Activated naive CD8-positive, alpha-beta T cell treated with anti-CD3 and anti-CD28 coated beads for 36 hours (primary cell): ENCODE results near the gene MYH11. TPM values are rescaled to one million over a fixed set of nuclear protein-coding genes. Genes with fewer than 3 reads are reported as not detected.
"Not testable (repeated sequence)": the region's sequence is repeated elsewhere in the genome, so short reads cannot be mapped to it uniquely, and the experiment has no call there.

Source experiments
- DNase-seq: peaks from one replicate; pipeline ENCODE4 v3.0.0; 2021
- H3K27ac Mint-ChIP-seq: one replicate; pipeline ENCODE4 v1.8.0; 2022; ENCODE audit warnings: mild to moderate bottlenecking, moderate library complexity, mixed read lengths
- H3K27me3 Mint-ChIP-seq: one replicate; pipeline ENCODE4 v1.8.0; 2022; ENCODE audit warnings: mild to moderate bottlenecking, mixed read lengths
- H3K36me3 Mint-ChIP-seq: one replicate; pipeline ENCODE4 v1.8.0; 2021; ENCODE audit warnings: mild to moderate bottlenecking, mixed read lengths
- H3K4me1 Mint-ChIP-seq: one replicate; pipeline ENCODE4 v1.8.0; 2021; ENCODE audit warnings: mixed read lengths
- H3K4me3 Mint-ChIP-seq: one replicate; pipeline ENCODE4 v1.8.0; 2022; ENCODE audit warnings: mild to moderate bottlenecking, moderate library complexity, mixed read lengths
- H3K9me3 Mint-ChIP-seq: one replicate; pipeline ENCODE4 v1.8.0; 2022; ENCODE audit warnings: mixed read lengths
- total RNA-seq, 2 experiments: library from RNA; stranded (reverse); gene quantifications; one replicate each; pipeline ENCODE4 v1.2.3, GENCODE V29; 2021

MYH11 gene
- total RNA-seq, 2 experiments from 2014 or later = not detected

DNA sequence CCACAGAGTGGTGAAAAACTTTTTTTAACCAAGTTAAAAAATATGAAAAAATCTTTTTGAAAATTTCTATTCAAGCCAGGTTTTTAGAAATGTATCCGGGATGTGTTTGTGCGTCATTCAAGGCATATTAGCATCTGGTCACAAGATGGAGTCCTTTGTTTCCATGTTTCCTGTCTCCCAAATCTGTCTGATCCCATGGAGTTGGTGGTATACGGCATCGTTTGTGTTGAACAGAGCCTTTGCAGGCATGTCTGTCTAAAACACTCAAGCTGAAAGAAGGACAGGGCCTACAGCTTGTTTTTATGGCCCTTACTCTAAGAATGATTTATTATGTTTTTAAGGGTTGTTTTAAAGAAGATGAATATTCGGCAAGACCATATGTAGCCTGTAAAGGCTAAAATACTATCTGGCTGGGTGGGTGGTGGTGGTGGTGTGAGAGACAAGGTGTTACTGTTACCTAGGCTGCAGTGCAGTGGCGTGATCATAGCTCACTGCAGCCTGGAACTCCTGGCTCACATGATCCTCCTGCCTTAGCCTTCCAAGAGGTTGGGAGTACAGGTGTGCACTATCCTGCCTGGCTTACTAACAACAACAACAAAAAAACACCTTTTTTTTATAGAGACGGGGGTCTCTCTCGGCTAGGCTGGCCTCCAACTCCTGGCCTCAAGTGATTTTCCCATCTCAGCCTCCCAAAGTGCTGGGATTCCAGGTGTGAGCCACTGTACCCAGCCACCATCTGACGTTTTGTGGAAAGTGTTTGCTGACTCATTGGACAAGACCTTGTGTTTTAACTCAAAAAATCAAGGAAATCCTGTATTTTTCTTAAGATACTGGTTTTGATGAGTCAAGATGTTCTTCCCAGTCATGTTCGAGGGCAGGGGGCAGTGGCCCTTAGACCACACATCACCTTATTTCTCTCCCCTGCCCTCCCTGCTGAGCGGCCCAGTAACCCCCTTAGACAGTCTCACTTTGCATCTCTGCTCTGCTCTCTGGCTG, 154.6 kb downstream of the MYH11 start:
- DNase-seq = no peak
- H3K9me3 Mint-ChIP-seq = no peaks in the 10 kb centered on the region
- H3K27ac Mint-ChIP-seq = peak overlapping the region; percentile 74
- no peak overlapping the region for H3K4me3 Mint-ChIP-seq
- peaks cover 8% of the 10 kb centered on the region for H3K36me3 Mint-ChIP-seq
- peaks cover 20% of the 10 kb centered on the region for H3K4me1 Mint-ChIP-seq
- no peaks in the 10 kb centered on the region for H3K27me3 Mint-ChIP-seq

- H3K9me3 Mint-ChIP-seq = no peaks in the 10 kb centered on the region
- H3K4me3 Mint-ChIP-seq = no peak overlapping the region
- H3K27me3 Mint-ChIP-seq = no peaks in the 10 kb centered on the region
- no peak overlapping the region for H3K27ac Mint-ChIP-seq
- no peak for DNase-seq
- peaks cover 20% of the 10 kb centered on the region for H3K4me1 Mint-ChIP-seq
- H3K36me3 Mint-ChIP-seq = peaks cover 11% of the 10 kb centered on the region
Measured at GRCh38 chr16:15701367-15701766, 155.5 kb downstream of the MYH11 start.

DNA sequence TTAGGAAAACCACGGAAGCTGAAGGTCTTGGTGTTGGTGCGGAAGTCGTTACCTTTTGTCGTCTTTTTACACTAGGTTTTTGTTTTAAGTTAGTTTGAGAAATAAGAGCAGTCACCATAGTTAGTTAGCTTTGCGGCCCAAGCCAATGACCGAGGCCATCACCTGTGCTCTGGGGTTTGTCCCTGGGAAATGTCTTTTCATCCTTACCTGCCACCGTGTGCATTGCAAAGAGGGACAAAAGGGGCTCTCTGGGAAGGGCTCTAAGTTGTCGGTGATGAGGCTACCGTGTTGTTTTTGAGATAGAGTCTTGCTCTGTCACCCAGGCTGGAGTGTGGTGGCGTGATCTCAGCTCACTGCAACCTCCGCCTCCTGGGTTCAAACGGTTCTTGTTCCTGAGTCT, 157.0 kb downstream of the MYH11 start:
- DNase-seq = no peak
- Mint-ChIP-seq H3K27me3 (no peaks in the 10 kb centered on the region), H3K9me3 (no peaks in the 10 kb centered on the region), H3K27ac (no peak overlapping the region), H3K4me1 (peaks cover 16% of the 10 kb centered on the region), H3K36me3 (peaks cover 13% of the 10 kb centered on the region), H3K4me3 (no peak overlapping the region)

DNA sequence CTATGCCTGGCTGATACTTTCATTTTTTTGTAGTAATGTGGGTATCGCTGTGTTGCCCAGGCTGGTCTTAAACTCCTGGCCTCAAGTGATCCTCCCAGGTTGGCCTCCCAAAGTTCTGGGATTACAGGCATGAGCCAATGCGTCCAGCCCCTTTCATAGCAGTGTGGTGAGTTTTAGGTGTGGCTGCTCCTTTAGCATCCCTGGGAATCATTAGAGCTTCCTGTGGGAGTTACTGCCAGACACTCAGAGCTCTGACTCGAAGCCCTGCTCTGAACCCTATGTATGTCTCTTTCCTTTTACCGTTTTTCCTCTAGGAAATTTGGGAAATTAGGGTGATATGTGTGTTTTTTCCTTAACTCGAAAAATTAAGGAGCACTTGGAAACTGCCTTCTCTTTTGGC, 162.3 kb downstream of the MYH11 start:
- Mint-ChIP-seq H3K36me3 (peaks cover 19% of the 10 kb centered on the region), H3K27me3 (no peaks in the 10 kb centered on the region)

DNA sequence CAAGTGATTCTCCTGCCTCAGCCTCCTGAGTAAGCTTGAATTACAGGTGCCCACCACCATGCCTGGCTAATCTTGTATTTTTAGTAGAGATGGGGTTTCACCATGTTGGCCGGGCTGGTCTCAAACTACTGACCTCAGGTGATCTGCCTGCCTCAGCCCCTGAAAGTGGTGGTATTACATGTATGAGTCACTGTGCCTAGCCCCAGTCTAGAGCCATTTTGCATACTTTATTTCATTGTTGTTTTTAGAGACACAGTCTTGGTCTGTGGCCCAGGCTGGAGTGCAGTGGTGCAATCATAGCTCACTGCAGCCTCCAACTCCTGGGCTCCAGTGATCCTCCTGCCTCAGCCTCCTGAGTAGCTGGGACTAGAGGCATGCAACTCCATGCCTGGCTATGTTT, 164.3 kb downstream of the MYH11 start:
- H3K4me3 Mint-ChIP-seq, H3K27me3 Mint-ChIP-seq, H3K9me3 Mint-ChIP-seq, DNase-seq, H3K27ac Mint-ChIP-seq, H3K4me1 Mint-ChIP-seq: not testable (repeated sequence)
- H3K36me3 Mint-ChIP-seq = peaks cover 25% of the 10 kb centered on the region

More for the DNA sequence above, 162.3 kb downstream of the MYH11 start:
- DNase-seq = no peak
- no peaks in the 10 kb centered on the region for H3K9me3 Mint-ChIP-seq
- H3K27ac Mint-ChIP-seq = no peak overlapping the region
- no peak overlapping the region for H3K4me3 Mint-ChIP-seq
- H3K4me1 Mint-ChIP-seq = no peaks in the 10 kb centered on the region

- Mint-ChIP-seq H3K27ac (no peak overlapping the region), H3K4me3 (no peak overlapping the region), H3K9me3 (no peaks in the 10 kb centered on the region), H3K36me3 (peaks cover 24% of the 10 kb centered on the region), H3K4me1 (no peaks in the 10 kb centered on the region), H3K27me3 (no peaks in the 10 kb centered on the region)
- DNase-seq = no peak
Measured at GRCh38 chr16:15691046-15691445, 165.8 kb downstream of the MYH11 start.

DNA sequence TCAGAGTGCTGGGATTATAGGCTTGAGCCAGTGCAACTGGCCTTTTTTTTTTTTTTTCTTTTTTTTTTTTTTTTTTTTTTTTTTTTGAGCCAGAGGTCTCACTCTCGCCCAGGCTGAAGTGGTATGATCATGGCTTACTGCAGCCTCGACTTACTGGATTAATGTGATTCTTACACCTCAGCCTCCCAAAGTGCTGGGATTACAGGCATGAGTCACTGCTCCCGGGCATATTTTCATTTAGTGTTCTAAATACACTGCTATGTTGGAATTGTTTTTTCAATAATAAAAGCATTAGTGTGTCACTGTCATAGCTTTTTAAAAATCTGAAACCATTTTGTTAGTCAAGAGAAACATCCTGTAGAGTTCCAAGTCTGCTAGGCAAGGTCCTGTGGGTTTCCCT, 166.5 kb downstream of the MYH11 start:
- no peak for DNase-seq
- Mint-ChIP-seq H3K27me3 (no peaks in the 10 kb centered on the region), H3K4me3 (no peak overlapping the region), H3K9me3 (no peaks in the 10 kb centered on the region), H3K27ac (no peak overlapping the region), H3K4me1 (no peaks in the 10 kb centered on the region), H3K36me3 (peaks cover 24% of the 10 kb centered on the region)

DNA sequence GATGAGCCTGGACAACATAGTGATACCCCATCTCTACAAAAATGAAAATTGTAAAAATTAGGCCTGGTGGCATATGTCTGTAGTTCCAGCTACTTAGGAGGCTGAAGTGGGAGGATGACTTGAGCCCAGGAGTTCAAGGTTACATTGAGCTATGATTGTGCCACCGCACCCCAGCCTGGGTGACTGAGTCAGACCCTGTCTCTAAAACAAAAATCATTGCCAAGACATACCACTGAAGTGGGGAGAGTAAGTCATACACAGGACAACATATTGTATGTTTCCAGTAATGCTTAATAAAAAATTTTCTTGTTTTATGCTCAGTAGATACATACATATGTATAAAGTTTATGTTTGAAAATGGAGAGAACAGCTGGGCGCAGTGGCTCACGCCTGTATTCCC, 167.5 kb downstream of the MYH11 start:
- Mint-ChIP-seq H3K27ac (no peak overlapping the region), H3K27me3 (no peaks in the 10 kb centered on the region), H3K36me3 (peaks cover 20% of the 10 kb centered on the region), H3K4me3 (no peak overlapping the region), H3K4me1 (no peaks in the 10 kb centered on the region), H3K9me3 (no peaks in the 10 kb centered on the region)
- DNase-seq = no peak

DNA sequence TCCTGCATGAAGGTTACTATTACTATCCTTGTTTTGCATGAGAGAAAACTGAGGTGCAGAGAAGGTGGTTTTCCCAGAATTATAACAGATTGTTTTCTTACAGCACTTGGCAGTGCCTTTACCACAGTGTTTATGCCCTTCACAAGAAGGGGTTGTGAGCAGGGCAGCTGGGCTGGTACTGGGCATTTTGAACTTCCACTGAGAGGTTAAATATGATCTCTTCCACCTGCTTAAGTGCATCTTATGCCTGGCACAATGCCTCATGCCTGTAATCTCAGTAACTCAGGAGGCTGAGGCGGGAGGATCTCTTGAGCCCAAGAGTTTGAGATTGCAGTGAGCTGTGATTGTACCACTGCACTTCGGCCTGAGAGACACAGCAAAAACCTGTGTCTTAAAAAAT, 170.5 kb downstream of the MYH11 start:
- Mint-ChIP-seq H3K36me3 (peaks cover 23% of the 10 kb centered on the region), H3K4me1 (peaks cover 5% of the 10 kb centered on the region), H3K27ac (no peak overlapping the region), H3K27me3 (no peaks in the 10 kb centered on the region), H3K4me3 (no peak overlapping the region), H3K9me3 (no peaks in the 10 kb centered on the region)
- no peak for DNase-seq

- no peak overlapping the region for H3K4me3 Mint-ChIP-seq
- peaks cover 5% of the 10 kb centered on the region for H3K4me1 Mint-ChIP-seq
- no peaks in the 10 kb centered on the region for H3K9me3 Mint-ChIP-seq
- no peak overlapping the region for H3K27ac Mint-ChIP-seq
- H3K36me3 Mint-ChIP-seq = peaks cover 32% of the 10 kb centered on the region
- DNase-seq = peak; percentile 34
- no peaks in the 10 kb centered on the region for H3K27me3 Mint-ChIP-seq
Measured at GRCh38 chr16:15682105-15682570, 174.7 kb downstream of the MYH11 start.

- Mint-ChIP-seq H3K36me3 (peaks cover 44% of the 10 kb centered on the region), H3K4me1 (peaks cover 21% of the 10 kb centered on the region)
Measured at GRCh38 chr16:15677447-15677846, 179.4 kb downstream of the MYH11 start.

GRCh38 chr16:15676506-15676905, 180.3 kb downstream of the MYH11 start:
- no peak for DNase-seq
- H3K27me3 Mint-ChIP-seq = no peaks in the 10 kb centered on the region
- peaks cover 26% of the 10 kb centered on the region for H3K4me1 Mint-ChIP-seq
- no peak overlapping the region for H3K27ac Mint-ChIP-seq
- peaks cover 46% of the 10 kb centered on the region for H3K36me3 Mint-ChIP-seq
- no peak overlapping the region for H3K4me3 Mint-ChIP-seq
- H3K9me3 Mint-ChIP-seq = no peaks in the 10 kb centered on the region

More at GRCh38 chr16:15677447-15677846, 179.4 kb downstream of the MYH11 start:
- Mint-ChIP-seq H3K27me3 (no peaks in the 10 kb centered on the region), H3K27ac (no peak overlapping the region), H3K4me3 (no peak overlapping the region), H3K9me3 (no peaks in the 10 kb centered on the region)
- no peak for DNase-seq

DNA sequence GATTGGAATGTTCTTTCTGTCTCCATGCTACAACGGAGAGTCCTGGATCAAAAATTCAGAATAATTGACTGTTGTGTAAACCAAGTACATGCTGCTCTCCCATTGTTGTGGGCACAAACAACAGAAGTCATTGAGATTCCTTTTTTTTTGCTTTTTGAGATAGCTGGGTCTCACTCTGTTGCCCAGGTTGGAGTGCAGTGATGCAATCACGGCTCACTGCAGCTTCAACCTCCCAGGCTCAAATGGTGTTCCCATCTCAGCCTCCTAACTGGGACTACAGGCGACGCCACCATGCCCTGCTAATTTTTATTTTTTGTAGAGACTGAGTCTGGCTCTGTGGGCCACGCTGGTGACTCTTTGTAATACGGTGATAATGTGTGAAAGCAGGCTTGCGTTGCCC, 182.3 kb downstream of the MYH11 start:
- Mint-ChIP-seq H3K27ac (peak overlapping the region; percentile 95), H3K36me3 (peaks cover 42% of the 10 kb centered on the region), H3K9me3 (no peaks in the 10 kb centered on the region), H3K27me3 (no peaks in the 10 kb centered on the region), H3K4me3 (no peak overlapping the region), H3K4me1 (peaks cover 26% of the 10 kb centered on the region)
- no peak for DNase-seq

DNA sequence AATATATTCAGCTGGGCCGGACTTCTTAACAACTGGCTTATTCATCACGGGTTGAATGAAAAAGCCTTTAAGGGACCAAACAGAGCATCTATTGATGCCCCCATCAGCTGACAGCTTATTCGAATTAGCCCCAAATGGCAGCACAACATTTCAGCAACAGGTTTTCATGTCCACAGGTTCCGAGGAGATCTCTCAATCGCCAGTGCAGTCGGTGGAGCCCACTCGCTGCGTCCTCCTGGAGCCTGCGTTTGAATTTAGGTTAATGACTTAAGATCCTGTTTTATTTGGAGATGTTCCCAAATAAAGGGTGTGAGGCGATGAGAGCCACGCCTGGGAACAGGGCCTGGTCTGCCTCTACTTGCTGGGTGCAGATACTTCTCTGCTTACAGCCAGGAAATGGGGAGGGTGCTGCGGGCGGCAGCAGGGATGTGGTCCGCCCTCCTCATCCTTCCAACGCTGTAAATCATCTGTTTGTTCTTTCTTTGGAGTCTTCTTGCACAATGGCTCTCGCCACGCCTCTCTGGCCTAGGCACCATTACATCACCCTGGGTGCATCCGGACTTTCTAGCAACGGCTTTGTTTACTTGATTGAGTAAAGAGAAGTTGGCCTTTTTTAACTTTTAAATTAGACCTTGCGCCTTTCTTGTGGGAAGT, 184.2 kb downstream of the MYH11 start:
- Mint-ChIP-seq H3K27me3 (no peaks in the 10 kb centered on the region), H3K4me3 (peak overlapping the region; percentile 58), H3K9me3 (no peaks in the 10 kb centered on the region), H3K4me1 (peaks cover 26% of the 10 kb centered on the region), H3K36me3 (peaks cover 38% of the 10 kb centered on the region), H3K27ac (peak overlapping the region; percentile 95)
- peak; percentile 63 for DNase-seq

- not testable (repeated sequence) for H3K27me3 Mint-ChIP-seq, H3K9me3 Mint-ChIP-seq, DNase-seq
- peaks cover 26% of the 10 kb centered on the region for H3K4me1 Mint-ChIP-seq
- peak overlapping the region; percentile 58 for H3K4me3 Mint-ChIP-seq
- peaks cover 41% of the 10 kb centered on the region for H3K36me3 Mint-ChIP-seq
- H3K27ac Mint-ChIP-seq = peak overlapping the region; percentile 95
Measured at GRCh38 chr16:15672127-15672513, 184.7 kb downstream of the MYH11 start.
